HFF-Myc (cell line): ENCODE measurements around the gene KLHL30.

Experiments
- DNase-seq: peaks from one replicate; pipeline ENCODE4 v3.0.0-alpha.2; 2011; ENCODE audit warnings: low read depth; ENCODE audit errors: extremely low read depth
- H3K4me3 ChIP-seq: replicated peaks from 2 replicates; pipeline ENCODE4 v1.5.1; 2011; ENCODE audit warnings: low read depth, mild to moderate bottlenecking, control low read depth, low read length
- CTCF ChIP-seq: IDR thresholded peaks from 2 replicates; pipeline ENCODE4 v1.5.1; 2012; ENCODE audit warnings: mild to moderate bottlenecking, low read depth, low read length, control low read depth; ENCODE audit errors: missing control alignments

Gene KLHL30

GRCh38 chr2:238116298-238117198 is 21.9 kb upstream of the KLHL30 start:
- TF ChIP-seq CTCF, result no peak
- DNase-seq, result no peak
- H3K4me3 ChIP-seq, result no peak overlapping the region

- TF ChIP-seq CTCF, result no peak
- DNase-seq, result no peak
- H3K4me3 ChIP-seq, result no peak overlapping the region
These were observed 21.0 kb upstream of the KLHL30 start for GRCh38 chr2:238117199-238118154.

- DNase-seq, result no peak
- TF ChIP-seq CTCF, result no peak
- no peak overlapping the region for H3K4me3 ChIP-seq
These were observed 18.6 kb upstream of the KLHL30 start for GRCh38 chr2:238119756-238120462.

- no peak overlapping the region for H3K4me3 ChIP-seq
- no peak for DNase-seq
- no peak for TF ChIP-seq CTCF
These were observed 17.8 kb upstream of the KLHL30 start for GRCh38 chr2:238120463-238121298.

GRCh38 chr2:238121511-238122286 is 16.8 kb upstream of the KLHL30 start:
- no peak overlapping the region for H3K4me3 ChIP-seq
- TF ChIP-seq CTCF, result no peak
- DNase-seq, result no peak
